Ovary (tissue), 9 donors: ENCODE measurements around the gene DDN. TPM values are rescaled to one million over a fixed set of nuclear protein-coding genes. Genes with fewer than 3 reads are reported as not detected.
A peak's percentile ranks its signal among the peaks of the same experiment; 100 is the strongest.

ENCODE experiments used
- DNase-seq, 5 donors: peaks; one replicate each; pipeline ENCODE4 v3.0.0-alpha.2; 2019 to 2020
- H3K27ac ChIP-seq, 2 donors: fragments of 200-600 bp; one replicate each; pipeline versions ENCODE4 v1.5.1 to v1.8.0; 2019 to 2022
- H3K27me3 ChIP-seq: fragments of 200-600 bp; one replicate; pipeline ENCODE4 v1.8.0; 2022
- H3K36me3 ChIP-seq: fragments of 200-600 bp; sonication (generic); one replicate; pipeline ENCODE4 v1.5.1; 2019
- H3K4me1 ChIP-seq: one replicate; pipeline ENCODE4 v1.8.1; 2013; ENCODE audit warnings: mild to moderate bottlenecking, moderate library complexity; ENCODE audit not compliant: insufficient read depth
- H3K4me3 ChIP-seq: fragments of 200-600 bp; sonication (generic); one replicate; pipeline ENCODE4 v1.5.1; 2017
- H3K9me3 ChIP-seq, 2 donors: fragments of 200-600 bp in 1 of 2; sonication (generic) in 1 of 2; one replicate each; pipeline versions ENCODE4 v1.5.1 to v1.8.1; 2013 to 2019; ENCODE audit warnings: mild to moderate bottlenecking in 1 of 2, moderate library complexity in 1 of 2
- EP300 ChIP-seq: sonication (generic); formaldehyde crosslinking; IDR thresholded peaks from one replicate; pipeline ENCODE4 v1.6.1; 2017; ENCODE audit warnings: antibody characterized with exemption
- POLR2A ChIP-seq: fragments of 450-650 bp; IDR thresholded peaks from one replicate; pipeline ENCODE4 v1.6.1; 2017; ENCODE audit warnings: antibody characterized with exemption, mild to moderate bottlenecking, moderate library complexity
- WGBS, 3 donors: extraction: QIAGEN DNeasy Blood & Tissue Kit in 1 of 3; methylation state at CpG; one replicate each; pipeline versions ENCODE4 v1.1.5 to v1.1.7; 2013 to 2017; 5-methylcytosine and 5-hydroxymethylcytosine counted together
- intact Hi-C, 4 donors: fragments of 100-400 bp; cut with DNase I; formaldehyde crosslinking; loops; one replicate each; pipeline versions ENCODE4 v1.11.0 to v1.15.1; 2022 to 2023
- polyA plus RNA-seq, 2 donors: library from polyadenylated mRNA; stranded (reverse); fragments of 200-250 nt in 1 of 2; fragments of 350-450 nt in 1 of 2; fragmentation: Illumina TruSeq in 1 of 2; extraction: RNeasy Lipid Tissue Mini Kit (QIAGEN cat#74804) in 1 of 2; gene quantifications; one replicate each; pipeline ENCODE4 v1.2.3, GENCODE V29; 2013 to 2014
- total RNA-seq, 7 donors: library from RNA; depleted of rRNA in 2 of 7; stranded (reverse); fragments of >200 nt in 2 of 7; fragmentation: NEBNext Ultra II Directional in 3 of 7; extraction: Animal tissue kit (Norgen Biotek cat#: 25700) in 3 of 7; gene quantifications; one replicate each; pipeline versions ENCODE4 v1.1.0 to v1.2.4, GENCODE V29; 2016 to 2023
- TF ChIP-seq, protein P1 (sequence below), 3 donors: fragments of 450-650 bp in 2 of 3; fragments of 200-600 bp in 1 of 3; IDR thresholded peaks; one replicate each; pipeline versions ENCODE4 v1.5.1 to v1.8.0; 2016 to 2022; ENCODE audit warnings: antibody characterized with exemption in 3 of 3, mild to moderate bottlenecking in 1 of 3
- donor health status: DM: no; HTN: no; CAD: no; lungs with moderate emphysema.
- donor health status: DM: no; HTN: no; CAD: no.
- donor health status: Bipolar disorder and iron deficiency.
- donor health status: DM: yes; HTN: yes; CAD: no.
- donor health status: DM: no; HTN: no; CAD: no.
- donor health status: DM: yes; HTN: yes; CAD: no.

DDN gene
- total and polyA plus RNA-seq, 9 donors, result 0.04 to 0.28 (median 0.05) TPM; not detected in 6

DNA sequence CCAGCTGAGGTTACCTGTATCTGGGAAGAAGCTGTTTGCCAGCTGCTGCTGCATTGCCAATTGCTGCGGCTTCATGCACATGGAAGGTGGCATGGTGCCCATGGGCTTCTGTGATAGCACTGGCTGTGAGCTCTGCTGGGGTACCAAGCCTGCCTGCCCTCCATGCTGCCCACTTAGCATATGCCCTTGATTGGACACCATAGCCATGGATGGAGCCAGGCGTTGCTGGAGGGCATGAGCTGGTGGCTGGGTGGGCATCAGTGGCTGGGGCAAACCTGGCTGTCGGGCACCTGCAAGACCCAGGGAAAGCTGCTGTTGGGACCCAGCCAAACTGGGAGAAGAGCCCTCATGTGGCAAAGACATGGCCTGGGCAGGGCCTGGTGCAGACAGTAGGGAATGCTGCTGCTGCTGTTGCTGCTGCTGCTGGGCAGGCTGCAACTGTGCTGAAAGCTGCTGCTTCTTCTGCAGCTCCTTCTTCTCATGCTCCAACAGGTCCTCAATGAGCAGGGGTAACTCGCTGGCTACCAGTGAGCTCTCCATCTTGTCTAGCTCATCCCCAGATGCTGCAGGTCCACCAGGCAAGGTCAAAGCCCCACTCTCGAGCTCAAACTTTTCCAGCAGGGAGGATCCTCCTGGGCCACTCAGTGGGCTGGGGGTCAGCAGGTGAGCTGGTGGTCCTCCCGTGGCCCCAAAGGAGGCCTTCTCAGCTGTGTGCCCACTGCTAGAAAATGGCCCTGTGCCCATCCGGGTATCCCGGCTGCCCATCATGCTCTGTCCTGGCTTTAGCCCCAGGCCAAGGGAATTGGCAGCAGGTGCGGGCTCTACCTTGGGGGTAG is 38.2 kb upstream of the DDN start:
- intact Hi-C loops, result no loop called here
- Histone ChIP-seq H3K9me3 (no peaks in the 10 kb centered on the region), H3K4me1 (no peaks in the 10 kb centered on the region), H3K27me3 (no peaks in the 10 kb centered on the region), H3K36me3 (no peaks in the 10 kb centered on the region), H3K4me3 (no peak overlapping the region), H3K27ac (no peak overlapping the region)
- WGBS, 3 donors, result 87 to 92% (median 89%) methylated on average over 9 of the region's 9 CpGs
- TF ChIP-seq, protein P1, sequence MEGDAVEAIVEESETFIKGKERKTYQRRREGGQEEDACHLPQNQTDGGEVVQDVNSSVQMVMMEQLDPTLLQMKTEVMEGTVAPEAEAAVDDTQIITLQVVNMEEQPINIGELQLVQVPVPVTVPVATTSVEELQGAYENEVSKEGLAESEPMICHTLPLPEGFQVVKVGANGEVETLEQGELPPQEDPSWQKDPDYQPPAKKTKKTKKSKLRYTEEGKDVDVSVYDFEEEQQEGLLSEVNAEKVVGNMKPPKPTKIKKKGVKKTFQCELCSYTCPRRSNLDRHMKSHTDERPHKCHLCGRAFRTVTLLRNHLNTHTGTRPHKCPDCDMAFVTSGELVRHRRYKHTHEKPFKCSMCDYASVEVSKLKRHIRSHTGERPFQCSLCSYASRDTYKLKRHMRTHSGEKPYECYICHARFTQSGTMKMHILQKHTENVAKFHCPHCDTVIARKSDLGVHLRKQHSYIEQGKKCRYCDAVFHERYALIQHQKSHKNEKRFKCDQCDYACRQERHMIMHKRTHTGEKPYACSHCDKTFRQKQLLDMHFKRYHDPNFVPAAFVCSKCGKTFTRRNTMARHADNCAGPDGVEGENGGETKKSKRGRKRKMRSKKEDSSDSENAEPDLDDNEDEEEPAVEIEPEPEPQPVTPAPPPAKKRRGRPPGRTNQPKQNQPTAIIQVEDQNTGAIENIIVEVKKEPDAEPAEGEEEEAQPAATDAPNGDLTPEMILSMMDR (IDR thresholded peaks at IDR 0.05), result no peak
- TF ChIP-seq POLR2A, result no peak
- no peak for TF ChIP-seq EP300
- peak in 3 of 5 donors; percentile 19 to 41 (median 35) for DNase-seq

DNA sequence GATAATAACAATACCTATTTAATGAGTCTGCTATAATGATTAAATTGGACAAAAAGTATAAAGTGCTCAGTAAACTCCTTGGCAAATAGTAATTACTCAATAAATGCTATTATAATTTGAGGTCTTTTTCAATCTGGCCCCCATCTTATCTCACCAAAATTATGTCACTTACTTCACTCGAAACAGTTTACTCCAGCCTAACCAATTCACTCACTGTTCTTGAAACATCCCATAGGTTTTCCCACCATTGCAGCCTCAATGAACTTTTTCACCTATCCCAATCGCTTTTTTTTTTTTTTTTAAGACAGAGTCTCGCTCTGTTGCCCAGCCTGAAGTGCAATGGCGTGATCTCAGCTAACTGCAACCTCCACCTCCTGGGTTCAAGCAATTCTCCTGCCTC is 36.9 kb upstream of the DDN start:
- 66 to 81% (median 70%) methylated on average over 4 of the region's 4 CpGs for WGBS, 3 donors
- Histone ChIP-seq H3K27me3 (no peaks in the 10 kb centered on the region), H3K36me3 (no peaks in the 10 kb centered on the region), H3K9me3 (no peaks in the 10 kb centered on the region), H3K4me1 (no peaks in the 10 kb centered on the region), H3K4me3 (no peak overlapping the region), H3K27ac (no peak overlapping the region)
- DNase-seq, result no peak
- TF ChIP-seq EP300 (no peak), POLR2A (no peak)
- TF ChIP-seq, protein P1 (IDR thresholded peaks at IDR 0.05), result no peak
- intact Hi-C loops, result no loop called here

DNA sequence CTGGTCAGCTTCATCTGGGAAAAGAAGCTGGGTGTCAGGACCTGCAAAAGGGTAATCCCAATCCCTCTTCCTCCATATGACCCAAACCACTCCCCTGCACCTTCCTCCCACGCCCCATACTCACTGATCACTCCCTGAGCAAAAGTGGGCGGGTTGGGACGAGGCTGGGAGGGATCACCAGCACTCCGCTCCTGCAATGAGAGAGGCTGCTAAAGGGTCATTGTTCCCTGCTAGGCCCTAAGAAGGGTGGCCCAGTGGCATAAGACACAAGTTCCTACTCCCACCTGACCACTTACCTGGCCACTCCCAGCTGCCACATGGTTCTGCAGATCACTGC is 35.1 kb upstream of the DDN start:
- intact Hi-C loops, result no loop called here
- no peaks in the 10 kb centered on the region for H3K27me3 ChIP-seq
- 45 to 65% (median 58%) methylated on average over 4 of the region's 4 CpGs for WGBS, 3 donors
- no peak for DNase-seq
- no peaks in the 10 kb centered on the region for H3K9me3 ChIP-seq
- H3K4me3 ChIP-seq, result no peak overlapping the region
- no peaks in the 10 kb centered on the region for H3K36me3 ChIP-seq
- H3K27ac ChIP-seq, result no peak overlapping the region
- TF ChIP-seq, protein P1 (IDR thresholded peaks at IDR 0.05), result no peak
- TF ChIP-seq POLR2A, result no peak
- no peak for TF ChIP-seq EP300
- no peaks in the 10 kb centered on the region for H3K4me1 ChIP-seq

DNA sequence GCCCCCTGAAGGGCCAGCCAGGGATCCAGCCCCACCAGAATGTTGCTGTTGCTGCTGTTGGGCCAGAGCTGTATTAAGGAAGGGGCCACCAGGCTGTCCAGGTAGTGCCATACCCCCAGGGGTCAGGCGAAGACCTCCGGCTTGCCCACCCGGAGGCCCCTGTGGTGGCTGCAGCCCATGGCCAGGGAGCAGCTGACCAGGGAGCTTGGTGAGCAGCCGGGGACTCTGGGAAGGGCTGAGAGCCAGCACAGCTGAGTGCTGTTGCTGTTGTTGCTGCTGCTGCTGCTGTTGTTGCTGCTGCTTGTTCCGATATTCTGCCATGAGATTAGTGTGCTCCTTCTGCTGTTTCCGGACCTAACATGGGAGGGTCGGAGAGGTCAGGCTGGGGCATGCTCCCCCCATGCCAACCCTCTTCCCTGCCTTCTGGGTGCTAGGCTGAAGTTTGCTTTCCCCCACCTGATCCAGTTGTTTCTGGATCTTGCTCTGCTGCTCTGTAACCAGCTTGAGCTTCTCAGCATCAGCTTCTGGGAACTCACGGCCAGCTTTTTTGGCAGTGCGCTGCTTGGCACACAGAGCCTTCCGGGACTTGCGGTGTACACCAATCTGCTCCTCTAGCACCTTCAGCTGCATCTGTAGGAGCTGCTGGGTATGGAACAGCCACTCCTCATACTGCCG is 34.6 kb upstream of the DDN start:
- Histone ChIP-seq H3K27ac (no peak overlapping the region), H3K4me1 (no peaks in the 10 kb centered on the region), H3K4me3 (no peak overlapping the region), H3K36me3 (no peaks in the 10 kb centered on the region), H3K9me3 (no peaks in the 10 kb centered on the region), H3K27me3 (no peaks in the 10 kb centered on the region)
- WGBS, 3 donors, result 29 to 32% (median 30%) methylated on average over 12 of the region's 12 CpGs
- DNase-seq, result peak in 3 of 5 donors; percentile 19 to 74 (median 25)
- TF ChIP-seq POLR2A, result no peak
- no peak for TF ChIP-seq EP300
- TF ChIP-seq, protein P1 (IDR thresholded peaks at IDR 0.05), result no peak
- intact Hi-C loops, result no loop called here
